Fibroblast of lung (primary cell): ENCODE results near the gene LZTS3.

Experiments
- EZH2 ChIP-seq: IDR thresholded peaks from 2 replicates; pipeline ENCODE4 v1.5.1; 2012; ENCODE audit warnings: low read length, control low read depth, mild to moderate bottlenecking; ENCODE audit errors: missing control alignments
- TF ChIP-seq, protein P1 (sequence below), 2 donors: IDR thresholded peaks in 1 of 2; conservative IDR thresholded peaks in 1 of 2; 1 replicate in 1 of 2; 2 replicates in 1 of 2; pipeline ENCODE4 v1.5.1; 2011 to 2012; ENCODE audit warnings: low read length in 2 of 2, control low read depth in 1 of 2, inconsistent platforms in 1 of 2, low read depth in 1 of 2, mild to moderate bottlenecking in 1 of 2

DNA sequence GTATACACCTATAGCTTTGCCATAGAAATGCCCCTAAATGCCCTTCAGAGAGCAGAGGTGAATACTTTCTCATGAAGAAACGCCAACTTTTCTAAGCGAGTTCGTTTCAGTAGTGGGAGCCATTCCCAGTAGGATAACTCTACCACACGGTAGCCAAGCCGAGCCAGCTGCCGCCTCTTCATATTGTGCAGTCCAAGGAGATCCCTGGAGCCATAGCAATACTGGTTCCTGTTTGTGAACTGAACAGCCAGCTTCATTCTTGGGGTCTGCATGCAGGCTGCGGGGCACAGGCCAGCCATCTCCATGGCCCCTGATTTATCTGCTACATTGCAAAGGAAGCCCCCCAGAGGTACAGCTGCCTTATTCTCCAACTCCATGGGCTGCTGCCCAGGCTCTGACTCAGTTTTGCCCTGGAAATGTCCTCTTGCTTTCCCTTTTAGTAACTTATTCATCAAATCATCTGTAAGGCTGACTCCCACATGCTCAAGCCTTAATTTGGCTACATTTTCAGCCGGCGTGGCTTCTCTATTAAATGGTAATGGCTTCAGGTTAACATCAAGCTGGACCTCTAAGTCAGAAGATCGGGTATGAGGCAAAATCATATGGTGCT lies 26.5 kb downstream of the LZTS3 start:
- TF ChIP-seq, protein P1, sequence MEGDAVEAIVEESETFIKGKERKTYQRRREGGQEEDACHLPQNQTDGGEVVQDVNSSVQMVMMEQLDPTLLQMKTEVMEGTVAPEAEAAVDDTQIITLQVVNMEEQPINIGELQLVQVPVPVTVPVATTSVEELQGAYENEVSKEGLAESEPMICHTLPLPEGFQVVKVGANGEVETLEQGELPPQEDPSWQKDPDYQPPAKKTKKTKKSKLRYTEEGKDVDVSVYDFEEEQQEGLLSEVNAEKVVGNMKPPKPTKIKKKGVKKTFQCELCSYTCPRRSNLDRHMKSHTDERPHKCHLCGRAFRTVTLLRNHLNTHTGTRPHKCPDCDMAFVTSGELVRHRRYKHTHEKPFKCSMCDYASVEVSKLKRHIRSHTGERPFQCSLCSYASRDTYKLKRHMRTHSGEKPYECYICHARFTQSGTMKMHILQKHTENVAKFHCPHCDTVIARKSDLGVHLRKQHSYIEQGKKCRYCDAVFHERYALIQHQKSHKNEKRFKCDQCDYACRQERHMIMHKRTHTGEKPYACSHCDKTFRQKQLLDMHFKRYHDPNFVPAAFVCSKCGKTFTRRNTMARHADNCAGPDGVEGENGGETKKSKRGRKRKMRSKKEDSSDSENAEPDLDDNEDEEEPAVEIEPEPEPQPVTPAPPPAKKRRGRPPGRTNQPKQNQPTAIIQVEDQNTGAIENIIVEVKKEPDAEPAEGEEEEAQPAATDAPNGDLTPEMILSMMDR (conservative IDR thresholded peaks at IDR 0.05 in 1 of 2, IDR thresholded peaks at IDR 0.05 in 1 of 2; ENCODE audit: low read depth in 1 of 2, low read length in 2 of 2): no peak
- no peak for TF ChIP-seq EZH2
